Measurements from ENCODE around the gene FBXL2.

DNA sequence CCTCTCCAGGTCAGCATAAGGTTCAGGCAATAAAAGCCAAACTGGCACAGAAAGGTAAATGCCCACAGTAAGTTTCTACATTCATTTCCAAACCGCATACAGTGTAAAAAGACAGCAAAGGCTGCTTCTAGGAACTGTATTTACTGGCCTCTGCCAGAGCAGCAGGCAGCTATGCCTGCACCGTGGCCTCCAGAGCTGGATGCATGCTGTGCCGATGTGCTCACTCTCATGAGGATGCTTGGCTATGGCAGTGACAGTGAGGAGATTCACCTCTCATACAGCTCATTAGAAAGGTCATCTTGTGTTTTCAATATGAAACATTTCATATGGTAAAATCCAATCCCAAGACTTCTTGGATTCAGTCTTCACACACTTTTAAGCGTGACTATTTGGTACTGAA, 112.7 kb downstream of the FBXL2 start:
- no peak for TF ChIP-seq RARB (CRISPR knock-in tag; IDR thresholded peaks at IDR 0.05)
- TF ChIP-seq, protein P1, sequence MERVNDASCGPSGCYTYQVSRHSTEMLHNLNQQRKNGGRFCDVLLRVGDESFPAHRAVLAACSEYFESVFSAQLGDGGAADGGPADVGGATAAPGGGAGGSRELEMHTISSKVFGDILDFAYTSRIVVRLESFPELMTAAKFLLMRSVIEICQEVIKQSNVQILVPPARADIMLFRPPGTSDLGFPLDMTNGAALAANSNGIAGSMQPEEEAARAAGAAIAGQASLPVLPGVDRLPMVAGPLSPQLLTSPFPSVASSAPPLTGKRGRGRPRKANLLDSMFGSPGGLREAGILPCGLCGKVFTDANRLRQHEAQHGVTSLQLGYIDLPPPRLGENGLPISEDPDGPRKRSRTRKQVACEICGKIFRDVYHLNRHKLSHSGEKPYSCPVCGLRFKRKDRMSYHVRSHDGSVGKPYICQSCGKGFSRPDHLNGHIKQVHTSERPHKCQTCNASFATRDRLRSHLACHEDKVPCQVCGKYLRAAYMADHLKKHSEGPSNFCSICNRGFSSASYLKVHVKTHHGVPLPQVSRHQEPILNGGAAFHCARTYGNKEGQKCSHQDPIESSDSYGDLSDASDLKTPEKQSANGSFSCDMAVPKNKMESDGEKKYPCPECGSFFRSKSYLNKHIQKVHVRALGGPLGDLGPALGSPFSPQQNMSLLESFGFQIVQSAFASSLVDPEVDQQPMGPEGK (CRISPR knock-in tag; IDR thresholded peaks at IDR 0.05; ENCODE audit: borderline replicate concordance), result no peak
- TF ChIP-seq ISL1 (CRISPR knock-in tag; IDR thresholded peaks at IDR 0.05), result no peak
- no peak for TF ChIP-seq ESRRG (CRISPR knock-in tag; IDR thresholded peaks at IDR 0.05)
- no peak for TF ChIP-seq ARNTL (CRISPR knock-in tag; IDR thresholded peaks at IDR 0.05; ENCODE audit: borderline replicate concordance, low read depth)
- no peak for TF ChIP-seq TOX (CRISPR knock-in tag; IDR thresholded peaks at IDR 0.05; ENCODE audit: borderline replicate concordance)
- TF ChIP-seq ZC3H10 (CRISPR knock-in tag; IDR thresholded peaks at IDR 0.05), result no peak
- no peak for TF ChIP-seq ZFP3 (CRISPR knock-in tag; IDR thresholded peaks at IDR 0.05)
- TF ChIP-seq BACH2 (CRISPR knock-in tag; IDR thresholded peaks at IDR 0.05; ENCODE audit: borderline replicate concordance), result no peak
- TF ChIP-seq, protein P2, sequence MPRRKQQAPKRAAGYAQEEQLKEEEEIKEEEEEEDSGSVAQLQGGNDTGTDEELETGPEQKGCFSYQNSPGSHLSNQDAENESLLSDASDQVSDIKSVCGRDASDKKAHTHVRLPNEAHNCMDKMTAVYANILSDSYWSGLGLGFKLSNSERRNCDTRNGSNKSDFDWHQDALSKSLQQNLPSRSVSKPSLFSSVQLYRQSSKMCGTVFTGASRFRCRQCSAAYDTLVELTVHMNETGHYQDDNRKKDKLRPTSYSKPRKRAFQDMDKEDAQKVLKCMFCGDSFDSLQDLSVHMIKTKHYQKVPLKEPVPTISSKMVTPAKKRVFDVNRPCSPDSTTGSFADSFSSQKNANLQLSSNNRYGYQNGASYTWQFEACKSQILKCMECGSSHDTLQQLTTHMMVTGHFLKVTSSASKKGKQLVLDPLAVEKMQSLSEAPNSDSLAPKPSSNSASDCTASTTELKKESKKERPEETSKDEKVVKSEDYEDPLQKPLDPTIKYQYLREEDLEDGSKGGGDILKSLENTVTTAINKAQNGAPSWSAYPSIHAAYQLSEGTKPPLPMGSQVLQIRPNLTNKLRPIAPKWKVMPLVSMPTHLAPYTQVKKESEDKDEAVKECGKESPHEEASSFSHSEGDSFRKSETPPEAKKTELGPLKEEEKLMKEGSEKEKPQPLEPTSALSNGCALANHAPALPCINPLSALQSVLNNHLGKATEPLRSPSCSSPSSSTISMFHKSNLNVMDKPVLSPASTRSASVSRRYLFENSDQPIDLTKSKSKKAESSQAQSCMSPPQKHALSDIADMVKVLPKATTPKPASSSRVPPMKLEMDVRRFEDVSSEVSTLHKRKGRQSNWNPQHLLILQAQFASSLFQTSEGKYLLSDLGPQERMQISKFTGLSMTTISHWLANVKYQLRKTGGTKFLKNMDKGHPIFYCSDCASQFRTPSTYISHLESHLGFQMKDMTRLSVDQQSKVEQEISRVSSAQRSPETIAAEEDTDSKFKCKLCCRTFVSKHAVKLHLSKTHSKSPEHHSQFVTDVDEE (CRISPR knock-in tag; IDR thresholded peaks at IDR 0.05), result no peak
- TF ChIP-seq, protein P3, sequence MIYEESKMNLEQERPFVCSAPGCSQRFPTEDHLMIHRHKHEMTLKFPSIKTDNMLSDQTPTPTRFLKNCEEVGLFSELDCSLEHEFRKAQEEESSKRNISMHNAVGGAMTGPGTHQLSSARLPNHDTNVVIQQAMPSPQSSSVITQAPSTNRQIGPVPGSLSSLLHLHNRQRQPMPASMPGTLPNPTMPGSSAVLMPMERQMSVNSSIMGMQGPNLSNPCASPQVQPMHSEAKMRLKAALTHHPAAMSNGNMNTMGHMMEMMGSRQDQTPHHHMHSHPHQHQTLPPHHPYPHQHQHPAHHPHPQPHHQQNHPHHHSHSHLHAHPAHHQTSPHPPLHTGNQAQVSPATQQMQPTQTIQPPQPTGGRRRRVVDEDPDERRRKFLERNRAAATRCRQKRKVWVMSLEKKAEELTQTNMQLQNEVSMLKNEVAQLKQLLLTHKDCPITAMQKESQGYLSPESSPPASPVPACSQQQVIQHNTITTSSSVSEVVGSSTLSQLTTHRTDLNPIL (CRISPR knock-in tag; IDR thresholded peaks at IDR 0.05; ENCODE audit: low read depth), result no peak
- no peak for TF ChIP-seq ZFP30 (CRISPR knock-in tag; IDR thresholded peaks at IDR 0.05)
- no peak for TF ChIP-seq TCF4 (CRISPR knock-in tag; IDR thresholded peaks at IDR 0.05; ENCODE audit: borderline replicate concordance)
- no peak for TF ChIP-seq CSDC2 (CRISPR knock-in tag; IDR thresholded peaks at IDR 0.05)
